H1 (cell line): ENCODE results near the gene LPCAT1. TPM values are rescaled to one million over a fixed set of nuclear protein-coding genes. Genes with fewer than 3 reads are reported as not detected.

ENCODE experiments used
- CTCF ChIA-PET: fragments of 300-600 bp; sonication (Branson Sonifier 250); formaldehyde crosslinking; loops from one replicate; lab custom pipeline; 2021; ENCODE audit not compliant: partially characterized antibody; lab: Charles Lee
- POLR2A ChIA-PET: fragments of 300-600 bp; sonication (Branson Sonifier 250); formaldehyde crosslinking; loops from one replicate; lab custom pipeline; 2021; ENCODE audit warnings: inconsistent platforms; ENCODE audit not compliant: partially characterized antibody; lab: Charles Lee
- DNase-seq, 2 experiments: peaks; one replicate each; pipeline versions ENCODE4 v3.0.0 to v3.0.0-alpha.2; 2010 to 2022; ENCODE audit warnings: low spot score in 2 of 2, low read depth in 1 of 2, mixed read lengths in 1 of 2
- FAIRE-seq: peaks from 2 replicates; lab custom pipeline; 2011; peaks lifted over from hg19 to GRCh38; lab: Jason Lieb, UNC
- H2AFZ ChIP-seq: 2 replicates; pipeline ENCODE4 v1.8.1; 2012; ENCODE audit warnings: low read length, inconsistent platforms
- H2AK5ac ChIP-seq: 2 replicates; pipeline ENCODE4 v1.6.1; 2013; ENCODE audit warnings: low read depth, low read length
- H2BK120ac ChIP-seq: replicated peaks from 2 replicates; pipeline ENCODE3; 2013; ENCODE audit warnings: low read depth, low read length, inconsistent platforms
- H2BK12ac ChIP-seq: 2 replicates; pipeline ENCODE4 v1.6.1; 2013; ENCODE audit warnings: low read depth, low read length
- H2BK15ac ChIP-seq: 2 replicates; pipeline ENCODE4 v1.6.1; 2013; ENCODE audit warnings: low read length
- H2BK20ac ChIP-seq: 2 replicates; pipeline ENCODE4 v1.6.1; 2013; ENCODE audit warnings: low read length
- H2BK5ac ChIP-seq: 2 replicates; pipeline ENCODE4 v1.6.1; 2013; ENCODE audit warnings: low read depth, low read length
- H3K14ac ChIP-seq: 2 replicates; pipeline ENCODE4 v1.6.1; 2013; ENCODE audit warnings: inconsistent platforms; ENCODE audit not compliant: insufficient read length
- H3K18ac ChIP-seq: 2 replicates; pipeline ENCODE4 v1.6.1; 2013; ENCODE audit warnings: low read length; ENCODE audit errors: extremely low read depth
- H3K23ac ChIP-seq: 2 replicates; pipeline ENCODE4 v1.6.1; 2013; ENCODE audit warnings: inconsistent platforms; ENCODE audit not compliant: insufficient read length
- H3K23me2 ChIP-seq: 2 replicates; pipeline ENCODE4 v1.6.1; 2013; ENCODE audit warnings: low read depth, low read length
- H3K27ac ChIP-seq: 2 replicates; pipeline ENCODE4 v1.6.1; 2011; ENCODE audit warnings: low read depth, low read length, inconsistent platforms
- H3K27me3 ChIP-seq, 4 experiments: replicated peaks in 1 of 4; 1 replicate in 1 of 4; 2 replicates in 3 of 4; pipeline versions ENCODE4 v1.6.1 to v1.8.1; 2011 to 2013; ENCODE audit warnings: low read length in 3 of 4, mild to moderate bottlenecking in 3 of 4, inconsistent platforms in 2 of 4, mixed read lengths in 2 of 4, moderate library complexity in 1 of 4; ENCODE audit not compliant: control insufficient read depth in 3 of 4, insufficient read depth in 3 of 4; ENCODE audit errors: extremely low read depth in 1 of 4
- H3K36me3 ChIP-seq, 4 experiments: 2 replicates each; pipeline versions ENCODE4 v1.6.1 to v1.8.1; 2011 to 2013; ENCODE audit warnings: mild to moderate bottlenecking in 4 of 4, low read length in 3 of 4, moderate library complexity in 2 of 4, control low read depth in 1 of 4, inconsistent platforms in 1 of 4; ENCODE audit not compliant: insufficient read depth in 4 of 4, control insufficient read depth in 2 of 4
- H3K4ac ChIP-seq: replicated peaks from 2 replicates; pipeline ENCODE3; 2013; ENCODE audit warnings: low read length, low read depth, mixed read lengths, inconsistent platforms; ENCODE audit not compliant: insufficient read length
- H3K4me1 ChIP-seq, 4 experiments: replicated peaks in 1 of 4; 1 replicate in 1 of 4; 2 replicates in 3 of 4; pipeline versions ENCODE4 v1.6.1 to v1.8.1; 2011 to 2013; ENCODE audit warnings: low read length in 3 of 4, inconsistent platforms in 2 of 4, mixed read lengths in 1 of 4; ENCODE audit not compliant: insufficient read depth in 4 of 4, control insufficient read depth in 3 of 4
- H3K4me2 ChIP-seq, 2 experiments: 2 replicates each; pipeline versions ENCODE4 v1.6.1 to v1.8.1; 2011 to 2013; ENCODE audit warnings: low read depth in 2 of 2, low read length in 2 of 2, control low read depth in 1 of 2, inconsistent platforms in 1 of 2, mild to moderate bottlenecking in 1 of 2; ENCODE audit not compliant: insufficient read depth in 1 of 2
- H3K4me3 ChIP-seq, 4 experiments: fragments of 200-600, 300-600 bp in 1 of 4; sonication (generic), shearing (Covaris generic), sonication (Bioruptor Twin) in 1 of 4; 2 replicates each; pipeline versions ENCODE4 v1.5.1 to v1.8.1; 2011 to 2016; ENCODE audit warnings: low read length in 4 of 4, low read depth in 3 of 4, control low read depth in 2 of 4, inconsistent platforms in 2 of 4, mild to moderate bottlenecking in 2 of 4, mixed read lengths in 1 of 4, moderate library complexity in 1 of 4; ENCODE audit not compliant: insufficient read depth in 2 of 4; ENCODE audit errors: extremely low read depth in 1 of 4
- H3K56ac ChIP-seq: replicated peaks from 2 replicates; pipeline ENCODE3; 2013; ENCODE audit warnings: low read depth, mild to moderate bottlenecking, mixed read lengths, low read length, inconsistent platforms; ENCODE audit not compliant: insufficient read length
- H3K79me1 ChIP-seq: 2 replicates; pipeline ENCODE4 v1.6.1; 2013; ENCODE audit warnings: low read depth, low read length, control low read depth
- H3K79me2 ChIP-seq, 2 experiments: 2 replicates each; pipeline versions ENCODE4 v1.6.1 to v1.8.1; 2012 to 2013; ENCODE audit warnings: low read length in 2 of 2, mild to moderate bottlenecking in 2 of 2, inconsistent platforms in 1 of 2; ENCODE audit not compliant: insufficient read depth in 2 of 2, control insufficient read depth in 1 of 2
- H3K9ac ChIP-seq, 4 experiments: replicated peaks in 1 of 4; 1 replicate in 1 of 4; 2 replicates in 3 of 4; pipeline versions ENCODE4 v1.6.1 to v1.8.1; 2011 to 2013; ENCODE audit warnings: low read depth in 3 of 4, low read length in 3 of 4, control low read depth in 2 of 4, mild to moderate bottlenecking in 2 of 4, moderate library complexity in 2 of 4, inconsistent platforms in 1 of 4; ENCODE audit errors: extremely low read depth in 1 of 4
- H3K9me3 ChIP-seq, 2 experiments: 2 replicates each; pipeline versions ENCODE4 v1.6.1 to v1.8.1; 2012 to 2013; ENCODE audit warnings: mild to moderate bottlenecking in 2 of 2, moderate library complexity in 2 of 2, control low read depth in 1 of 2, inconsistent platforms in 1 of 2, low read depth in 1 of 2, low read length in 1 of 2, mixed read lengths in 1 of 2; ENCODE audit not compliant: insufficient read depth in 2 of 2
- H4K20me1 ChIP-seq, 2 experiments: replicated peaks in 1 of 2; 2 replicates each; pipeline versions ENCODE3 to v1.8.1; 2011 to 2013; ENCODE audit warnings: inconsistent platforms in 2 of 2, low read length in 2 of 2, mild to moderate bottlenecking in 1 of 2; ENCODE audit not compliant: insufficient read depth in 2 of 2, control insufficient read depth in 1 of 2
- H4K5ac ChIP-seq: 2 replicates; pipeline ENCODE4 v1.6.1; 2013; ENCODE audit warnings: low read length, low read depth, mixed read lengths, inconsistent platforms; ENCODE audit not compliant: insufficient read length
- H4K8ac ChIP-seq: 2 replicates; pipeline ENCODE4 v1.8.0; 2013; ENCODE audit warnings: mild to moderate bottlenecking, moderate library complexity, low read length, inconsistent platforms; ENCODE audit not compliant: insufficient read depth; ENCODE audit errors: extremely low read depth
- H4K91ac ChIP-seq: replicated peaks from 2 replicates; pipeline ENCODE3; 2013; ENCODE audit warnings: low read length, mixed read lengths, inconsistent platforms; ENCODE audit not compliant: insufficient read length
- ATF2 ChIP-seq: IDR thresholded peaks from 2 replicates; pipeline ENCODE4 v1.6.1; 2012; ENCODE audit warnings: low read length, inconsistent platforms
- CREB1 ChIP-seq: IDR thresholded peaks from 2 replicates; pipeline ENCODE4 v1.6.1; 2012; ENCODE audit warnings: inconsistent platforms
- JUN ChIP-seq: IDR thresholded peaks from 2 replicates; pipeline ENCODE4 v1.6.1; 2011; ENCODE audit warnings: low read depth, mild to moderate bottlenecking, improper control_type of control experiment, low read length
- JUND ChIP-seq: IDR thresholded peaks from 2 replicates; pipeline ENCODE4 v1.6.1; 2011; ENCODE audit warnings: mild to moderate bottlenecking, improper control_type of control experiment, low read length
- NANOG ChIP-seq: IDR thresholded peaks from 2 replicates; pipeline ENCODE4 v1.6.1; 2011; ENCODE audit warnings: low read length, low read depth, mild to moderate bottlenecking, inconsistent platforms; ENCODE audit not compliant: insufficient read depth, poor library complexity, severe bottlenecking
- RFX5 ChIP-seq: IDR thresholded peaks from 2 replicates; pipeline ENCODE4 v1.6.1; 2011; ENCODE audit warnings: low read depth, low read length, improper control_type of control experiment, borderline replicate concordance
- RNF2 ChIP-seq: fragments of 200-900, 300-1000 bp; sonication (generic); IDR thresholded peaks from 2 replicates; pipeline ENCODE4 v1.7.1; 2016; ENCODE audit warnings: borderline replicate concordance, low read depth, mild to moderate bottlenecking, antibody characterized with exemption, low read length; ENCODE audit not compliant: poor library complexity, severe bottlenecking; ENCODE audit errors: missing control alignments
- SIN3A ChIP-seq, 2 experiments: IDR thresholded peaks in 1 of 2; conservative IDR thresholded peaks in 1 of 2; 2 replicates each; pipeline ENCODE4 v1.6.1; 2011 to 2012; ENCODE audit warnings: low read length in 2 of 2, improper control_type of control experiment in 1 of 2, low read depth in 1 of 2, mild to moderate bottlenecking in 1 of 2
- SP1 ChIP-seq: IDR thresholded peaks from 2 replicates; pipeline ENCODE4 v1.6.1; 2011; ENCODE audit warnings: low read depth, low read length
- SP4 ChIP-seq: IDR thresholded peaks from 2 replicates; pipeline ENCODE4 v1.6.1; 2012; ENCODE audit warnings: low read length, inconsistent platforms
- SUZ12 ChIP-seq: fragments of 200-600 bp; sonication (generic); IDR thresholded peaks from 2 replicates; pipeline ENCODE4 v1.6.1; 2012; ENCODE audit warnings: mild to moderate bottlenecking, inconsistent platforms, low read length, moderate library complexity, mixed read lengths
- YY1 ChIP-seq: IDR thresholded peaks from 2 replicates; pipeline ENCODE4 v1.6.1; 2011; ENCODE audit warnings: low read depth, mild to moderate bottlenecking, low read length
- WGBS, 2 experiments: shearing (Covaris generic) in 1 of 2; methylation state at CpG; one replicate each; pipeline versions ENCODE4 v1.1.6 to v1.1.7; 2013 to 2015; ENCODE audit warnings: low lambda C conversion rate in 2 of 2, mixed read lengths in 2 of 2, inconsistent platforms in 1 of 2, low coverage in 1 of 2, missing lambda C conversion rate in 1 of 2; ENCODE audit not compliant: insufficient replicate concordance in 2 of 2, insufficient coverage in 1 of 2, insufficient read length in 1 of 2; ENCODE audit errors: extremely low coverage in 1 of 2, missing lambda C conversion rate in 1 of 2; 5-methylcytosine and 5-hydroxymethylcytosine counted together
- polyA plus RNA-seq, 7 experiments: library from polyadenylated mRNA; depleted of rRNA in 3 of 7; stranded (reverse) in 5 of 7; unstranded in 2 of 7; fragments of >200 nt in 5 of 7; fragments of 200-250 nt in 2 of 7; gene quantifications; 1 replicate in 5 of 7; 2 replicates in 1 of 7; 4 replicates in 1 of 7; pipeline versions ENCODE4 v1.2.1 to v1.2.3, GENCODE V29; 2011 to 2013; ENCODE audit warnings: missing spikeins in 2 of 7, mixed read lengths in 2 of 7
- total RNA-seq: library from RNA; stranded (reverse); fragmentation: NEBNext Ultra II Directional; extraction: Animal tissue kit (Norgen Biotek cat#: 25700); gene quantifications from 2 replicates; pipeline ENCODE4 v1.2.1, GENCODE V29; 2021

The LPCAT1 gene
- total and polyA plus RNA-seq, 2 of the 8 experiments (the other 6 are each of a cell fraction or from before 2014, with no cell fraction given): 107 to 260 TPM

DNA sequence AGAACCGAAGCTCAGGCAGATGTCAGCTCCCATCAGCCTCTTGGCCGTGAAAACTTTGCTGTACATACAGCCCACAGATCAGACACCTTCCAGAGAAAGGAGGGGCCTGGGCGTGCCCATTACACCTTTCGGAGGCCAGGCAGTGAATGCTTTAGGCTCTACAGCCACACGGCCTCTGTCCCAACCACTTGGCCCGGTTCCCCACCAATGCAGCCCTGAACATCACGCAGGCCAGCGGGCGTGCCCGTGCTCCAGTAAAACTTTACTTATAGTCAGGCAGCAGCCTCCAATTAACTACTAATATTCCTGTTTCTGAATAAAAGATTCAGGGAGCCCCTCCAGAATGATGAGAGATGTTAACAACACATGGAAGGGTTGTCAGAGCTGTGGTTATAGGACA is 23.9 kb downstream of the LPCAT1 start:
- no peak overlapping the region for H3K4me3 ChIP-seq
- H3K4me1 ChIP-seq: peaks cover 2 to 17% (median 7%) of the 10 kb centered on the region in 4 experiments
- no peak overlapping the region for H4K5ac ChIP-seq
- peaks cover 2 to 35% (median 13%) of the 10 kb centered on the region in 4 experiments; a peak in 5 of 8 replicates for H3K36me3 ChIP-seq
- H3K23ac ChIP-seq: no peak overlapping the region
- ChIA-PET CTCF (interaction anchor here (0.6 to 6.4 kb wide), 4 partner anchors 13 to 20 kb away, joined by 3 to 34 read pairs (median 6); no protein-coding TSS in a partner anchor), POLR2A (interaction anchor here (0.8 kb wide), 1 partner anchor 9 kb away, joined by 3 read pairs; no protein-coding TSS in a partner anchor)
- no peak overlapping the region for H3K56ac ChIP-seq
- H3K18ac ChIP-seq: no peak overlapping the region
- H2AK5ac ChIP-seq: no peak overlapping the region
- no peak overlapping the region for H3K27ac ChIP-seq
- H2AFZ ChIP-seq: no peak overlapping the region
- H3K14ac ChIP-seq: no peak overlapping the region
- 96% methylated on average over 10 of the region's 10 CpGs; no CpG with 5 or more reads in 1 of the 2 experiments for WGBS, 2 experiments
- no peak overlapping the region for H2BK120ac ChIP-seq
- H3K23me2 ChIP-seq: no peaks in the 10 kb centered on the region
- no peak overlapping the region for H3K4ac ChIP-seq
- H4K20me1 ChIP-seq: peaks cover 44 to 66% of the 10 kb centered on the region in 2 experiments
- H3K4me2 ChIP-seq: no peak overlapping the region
- no peak overlapping the region; the same call in 1 of the 2 replicates for H2BK5ac ChIP-seq
- H2BK20ac ChIP-seq: no peak overlapping the region
- no peak overlapping the region for H2BK15ac ChIP-seq
- H3K9ac ChIP-seq: no peak overlapping the region
- DNase-seq: no peak
- H4K91ac ChIP-seq: no peak overlapping the region
- FAIRE-seq: no peak
- peaks cover 33% of the 10 kb centered on the region for H3K79me1 ChIP-seq
- H3K9me3 ChIP-seq: no peaks in the 10 kb centered on the region
- no peaks in the 10 kb centered on the region for H3K27me3 ChIP-seq
- peaks cover 17 to 88% of the 10 kb centered on the region in 2 experiments for H3K79me2 ChIP-seq
- H4K8ac ChIP-seq: no peak overlapping the region
- H2BK12ac ChIP-seq: no peak overlapping the region
- TF ChIP-seq SIN3A (conservative IDR thresholded peaks at IDR 0.05 in 1 of 2, IDR thresholded peaks at IDR 0.05 in 1 of 2; ENCODE audit: low read depth in 1 of 2, low read length in 2 of 2) (no peak), RFX5 (no peak), YY1 (no peak), SP4 (no peak), NANOG (no peak), SUZ12 (no peak), JUN (no peak), CREB1 (no peak), ATF2 (no peak), SP1 (no peak), JUND (no peak), RNF2 (no peak)
